Measurements from ENCODE around the gene BLTP3B.

- TF ChIP-seq, protein P1, sequence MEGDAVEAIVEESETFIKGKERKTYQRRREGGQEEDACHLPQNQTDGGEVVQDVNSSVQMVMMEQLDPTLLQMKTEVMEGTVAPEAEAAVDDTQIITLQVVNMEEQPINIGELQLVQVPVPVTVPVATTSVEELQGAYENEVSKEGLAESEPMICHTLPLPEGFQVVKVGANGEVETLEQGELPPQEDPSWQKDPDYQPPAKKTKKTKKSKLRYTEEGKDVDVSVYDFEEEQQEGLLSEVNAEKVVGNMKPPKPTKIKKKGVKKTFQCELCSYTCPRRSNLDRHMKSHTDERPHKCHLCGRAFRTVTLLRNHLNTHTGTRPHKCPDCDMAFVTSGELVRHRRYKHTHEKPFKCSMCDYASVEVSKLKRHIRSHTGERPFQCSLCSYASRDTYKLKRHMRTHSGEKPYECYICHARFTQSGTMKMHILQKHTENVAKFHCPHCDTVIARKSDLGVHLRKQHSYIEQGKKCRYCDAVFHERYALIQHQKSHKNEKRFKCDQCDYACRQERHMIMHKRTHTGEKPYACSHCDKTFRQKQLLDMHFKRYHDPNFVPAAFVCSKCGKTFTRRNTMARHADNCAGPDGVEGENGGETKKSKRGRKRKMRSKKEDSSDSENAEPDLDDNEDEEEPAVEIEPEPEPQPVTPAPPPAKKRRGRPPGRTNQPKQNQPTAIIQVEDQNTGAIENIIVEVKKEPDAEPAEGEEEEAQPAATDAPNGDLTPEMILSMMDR (IDR thresholded peaks at IDR 0.05; ENCODE audit: low read length): no peak
- no peak for TF ChIP-seq EZH2 (IDR thresholded peaks at IDR 0.05; ENCODE audit: borderline replicate concordance, low read length)
These were observed 14.7 kb downstream of the BLTP3B start for GRCh38 chr12:100127766-100128511.
